WTC11 (cell line): ENCODE results near the gene EPN1. TPM values are rescaled to one million over a fixed set of nuclear protein-coding genes. Genes with fewer than 3 reads are reported as not detected.
"Not testable (repeated sequence)": the region's sequence is repeated elsewhere in the genome, so short reads cannot be mapped to it uniquely, and the experiment has no call there.

Experiments used
- ATAC-seq: fragments of 200-7000 bp; cut with Tn5 transposase; 2 replicates; pipeline ENCODE4 v1.10.0; 2021; ENCODE audit warnings: mild to moderate bottlenecking, moderate library complexity
- CTCF ChIA-PET: fragments of 300-600 bp; sonication (Branson Sonifier 250); formaldehyde crosslinking; loops from one replicate; lab custom pipeline; 2021; ENCODE audit warnings: antibody characterized with exemption; lab: Charles Lee
- POLR2A ChIA-PET: fragments of 350-600 bp; sonication (Branson Sonifier 250); formaldehyde crosslinking; loops from one replicate; lab custom pipeline; 2021; ENCODE audit warnings: antibody characterized with exemption; lab: Charles Lee
- DNase-seq: peaks from one replicate; pipeline ENCODE4 v3.0.0; 2021; ENCODE audit warnings: low spot score
- H3K27ac Mint-ChIP-seq: 2 replicates; pipeline ENCODE4 v1.8.0; 2021; ENCODE audit warnings: mixed read lengths
- H3K27me3 Mint-ChIP-seq: 2 replicates; pipeline ENCODE4 v1.8.0; 2021; ENCODE audit warnings: low read depth, mild to moderate bottlenecking, moderate library complexity, mixed read lengths
- H3K36me3 Mint-ChIP-seq: 2 replicates; pipeline ENCODE4 v1.8.0; 2021; ENCODE audit warnings: mixed read lengths
- H3K4me1 Mint-ChIP-seq: 2 replicates; pipeline ENCODE4 v1.8.0; 2022; ENCODE audit warnings: mixed read lengths
- H3K4me3 Mint-ChIP-seq: 2 replicates; pipeline ENCODE4 v1.8.0; 2021; ENCODE audit warnings: mild to moderate bottlenecking, moderate library complexity, mixed read lengths
- H3K9me3 Mint-ChIP-seq: 2 replicates; pipeline ENCODE4 v1.8.0; 2021; ENCODE audit warnings: mixed read lengths
- AFF4 ChIP-seq: sonication (generic); formaldehyde crosslinking; IDR thresholded peaks from 2 replicates; pipeline ENCODE4 v1.8.1; 2023; ENCODE audit warnings: mild to moderate bottlenecking, missing genetic modification reagents, borderline replicate concordance
- CDX4 ChIP-seq: fragments of 250-450 bp; sonication (Bioruptor Pico); IDR thresholded peaks from 2 replicates; pipeline ENCODE4 v1.9.0; 2021; ENCODE audit warnings: moderate library complexity, mild to moderate bottlenecking, inconsistent platforms, borderline replicate concordance
- CREB1 ChIP-seq: sonication (generic); formaldehyde crosslinking; IDR thresholded peaks from 2 replicates; pipeline ENCODE4 v1.8.0; 2023; ENCODE audit warnings: mild to moderate bottlenecking, missing genetic modification reagents
- CTCF ChIP-seq: fragments of 200-600 bp; IDR thresholded peaks from 2 replicates; pipeline ENCODE4 v1.8.0; 2022; ENCODE audit warnings: antibody characterized with exemption
- E2F4 ChIP-seq: sonication (generic); formaldehyde crosslinking; IDR thresholded peaks from 2 replicates; pipeline ENCODE4 v1.8.1; 2022; ENCODE audit warnings: low read depth, mild to moderate bottlenecking, moderate library complexity, missing genetic modification reagents, borderline replicate concordance
- ETV6 ChIP-seq: sonication (generic); formaldehyde crosslinking; IDR thresholded peaks from 2 replicates; pipeline ENCODE4 v1.8.1; 2022; ENCODE audit warnings: mild to moderate bottlenecking, missing genetic modification reagents
- GABPB1 ChIP-seq: sonication (generic); formaldehyde crosslinking; IDR thresholded peaks from 2 replicates; pipeline ENCODE4 v1.8.1; 2023; ENCODE audit warnings: mild to moderate bottlenecking, missing genetic modification reagents
- HMGXB4 ChIP-seq: sonication (generic); formaldehyde crosslinking; IDR thresholded peaks from 2 replicates; pipeline ENCODE4 v1.8.1; 2023; ENCODE audit warnings: mild to moderate bottlenecking, moderate library complexity, missing genetic modification reagents
- OVOL2 ChIP-seq: fragments of 250-450 bp; sonication (Bioruptor Pico); IDR thresholded peaks from 2 replicates; pipeline ENCODE4 v1.9.0; 2021; ENCODE audit warnings: mild to moderate bottlenecking, borderline replicate concordance
- TEAD1 ChIP-seq: sonication (generic); formaldehyde crosslinking; IDR thresholded peaks from 2 replicates; pipeline ENCODE4 v1.8.0; 2022; ENCODE audit warnings: mild to moderate bottlenecking, missing genetic modification reagents
- TEAD4 ChIP-seq: sonication (generic); formaldehyde crosslinking; IDR thresholded peaks from 2 replicates; pipeline ENCODE4 v1.8.0; 2022; ENCODE audit warnings: mild to moderate bottlenecking, missing genetic modification reagents
- ZNF219 ChIP-seq: sonication (generic); formaldehyde crosslinking; IDR thresholded peaks from 2 replicates; pipeline ENCODE4 v1.8.0; 2023; ENCODE audit warnings: missing genetic modification reagents, mild to moderate bottlenecking, borderline replicate concordance
- ZNF232 ChIP-seq: sonication (generic); formaldehyde crosslinking; IDR thresholded peaks from 2 replicates; pipeline ENCODE4 v1.8.0; 2022; ENCODE audit warnings: mild to moderate bottlenecking, missing genetic modification reagents
- ZNF532 ChIP-seq: fragments of 250-450 bp; sonication (Bioruptor Pico); IDR thresholded peaks from 2 replicates; pipeline ENCODE4 v1.9.0; 2021; ENCODE audit warnings: mild to moderate bottlenecking, borderline replicate concordance
- ZSCAN18 ChIP-seq: fragments of 250-450 bp; sonication (Bioruptor Pico); IDR thresholded peaks from 2 replicates; pipeline ENCODE4 v2.1.2; 2022; ENCODE audit warnings: mild to moderate bottlenecking, moderate library complexity
- total RNA-seq: library from RNA; stranded (reverse); gene quantifications from 3 replicates; pipeline ENCODE4 v1.2.3, GENCODE V29; 2021

The EPN1 gene
- total RNA-seq, 1 experiment from 2014 or later, result 234 TPM

GRCh38 chr19:55717251-55717650 is 42.2 kb downstream of the EPN1 start:
- TF ChIP-seq ZNF232 (no peak), GABPB1 (no peak), CREB1 (CRISPR knock-in tag) (no peak), CTCF (no peak), OVOL2 (CRISPR knock-in tag) (no peak), TEAD1 (CRISPR knock-in tag) (no peak), ETV6 (no peak), ZNF219 (CRISPR knock-in tag) (no peak), E2F4 (CRISPR knock-in tag) (no peak), AFF4 (CRISPR knock-in tag) (no peak), HMGXB4 (no peak), ZNF532 (no peak), TEAD4 (CRISPR knock-in tag) (no peak), ZSCAN18 (CRISPR knock-in tag) (no peak), CDX4 (no peak)
- H3K27me3 Mint-ChIP-seq, result peaks cover 32% of the 10 kb centered on the region
- no peak overlapping the region for H3K4me3 Mint-ChIP-seq
- ATAC-seq, result no peak
- H3K9me3 Mint-ChIP-seq, result peaks cover 82% of the 10 kb centered on the region
- H3K36me3 Mint-ChIP-seq, result peaks cover 67% of the 10 kb centered on the region
- ChIA-PET POLR2A (no interaction called here), CTCF (no interaction called here)
- no peaks in the 10 kb centered on the region for H3K4me1 Mint-ChIP-seq
- H3K27ac Mint-ChIP-seq, result no peak overlapping the region
- DNase-seq, result no peak

- H3K4me1 Mint-ChIP-seq, ATAC-seq, DNase-seq, POLR2A ChIA-PET, H3K4me3 Mint-ChIP-seq, H3K27ac Mint-ChIP-seq: not testable (repeated sequence)
- Mint-ChIP-seq H3K36me3 (peaks cover 68% of the 10 kb centered on the region), H3K27me3 (peaks cover 27% of the 10 kb centered on the region), H3K9me3 (peaks cover 83% of the 10 kb centered on the region)
- CTCF ChIA-PET, result interaction anchor here (1.8 kb wide), 1 partner anchor 14 kb away, joined by 5 read pairs; no protein-coding TSS in a partner anchor
Observed at GRCh38 chr19:55717879-55718711, 43.1 kb downstream of the EPN1 start.
